ENCODE results near the gene MIEN1. TPM values are rescaled to one million over a fixed set of nuclear protein-coding genes. Genes with fewer than 3 reads are reported as not detected.

MIEN1 gene, protein sequence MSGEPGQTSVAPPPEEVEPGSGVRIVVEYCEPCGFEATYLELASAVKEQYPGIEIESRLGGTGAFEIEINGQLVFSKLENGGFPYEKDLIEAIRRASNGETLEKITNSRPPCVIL
- 20.5 and 21.4 TPM in 2 replicates for total RNA-seq

DNA sequence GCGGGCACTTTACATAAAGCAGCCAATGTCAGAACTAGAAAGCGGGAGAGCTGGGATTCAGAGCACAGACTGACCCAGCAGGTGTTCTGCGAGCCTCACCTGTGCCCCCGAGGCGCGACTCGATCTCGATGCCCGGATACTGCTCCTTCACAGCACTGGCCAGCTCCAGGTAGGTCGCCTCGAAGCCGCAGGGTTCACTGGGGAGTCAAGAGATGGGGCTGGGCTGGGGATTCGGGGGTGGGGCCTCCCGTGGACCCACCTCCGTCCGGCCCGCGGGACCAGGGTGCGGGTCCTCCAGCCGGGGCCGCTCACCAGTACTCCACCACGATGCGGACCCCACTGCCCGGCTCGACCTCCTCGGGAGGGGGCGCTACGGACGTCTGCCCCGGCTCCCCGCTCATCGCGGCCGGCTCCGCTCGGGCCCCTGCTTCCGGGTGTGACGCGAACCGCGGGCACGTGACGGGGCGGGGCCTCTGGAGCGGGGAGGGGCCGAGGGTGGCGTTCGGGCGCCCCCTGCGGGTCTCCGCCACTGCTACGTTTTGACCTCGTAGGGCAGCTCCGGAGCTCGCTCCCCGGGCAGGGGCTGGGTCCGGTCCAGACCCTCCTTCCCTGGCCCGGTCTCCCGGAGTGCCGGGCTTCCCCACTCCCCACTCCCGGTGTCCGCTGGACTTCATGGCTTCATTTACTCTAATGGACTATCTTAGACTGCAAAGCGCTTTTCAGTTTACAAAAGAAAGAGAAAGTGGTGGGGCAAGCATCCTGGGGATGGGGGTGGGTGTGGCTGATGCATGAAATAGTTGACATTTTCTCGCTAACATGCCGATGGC, at the start of gene MIEN1:
Gene MIEN1, minus strand, starts transcription at position 438 of the 827 bp plus-strand sequence. Its CDS starts 37 bp downstream, at position 401.

GRCh38 chr17:39737760-39738567, 7.6 kb upstream of the MIEN1 start, which contains the start of gene GRB7:
GRB7 (plus strand) TSS chr17:39737938; CDS start chr17:39742302, 4,364 bp downstream.

GRCh38 chr17:39699818-39700147, 30.5 kb downstream of the MIEN1 start, which contains the start of gene ERBB2:
ERBB2 (plus strand) TSS chr17:39700064; CDS start chr17:39700239, 175 bp downstream.

GRCh38 chr17:39687546-39688474, 42.5 kb downstream of the MIEN1 start, which contains the start of gene PGAP3:
PGAP3 (minus strand) TSS chr17:39688057; CDS start chr17:39688014, 43 bp downstream.

Other genes with a start within 250 kb of the MIEN1 start
- gene NEUROD2, start 122.6 kb downstream of the MIEN1 start, total RNA-seq: not detected in 2 replicates
- 0.25 and 3.4 TPM in 2 replicates for gene PPP1R1B, start 103.6 kb downstream of the MIEN1 start, total RNA-seq
- gene STARD3, start 93.4 kb downstream of the MIEN1 start, total RNA-seq: 21.4 and 23.8 TPM in 2 replicates
- gene TCAP, start 65.2 kb downstream of the MIEN1 start, total RNA-seq: 0.37 and 0.40 TPM in 2 replicates
- gene PNMT, start 62.1 kb downstream of the MIEN1 start, total RNA-seq: not detected in 2 replicates
- 11.9 and 12.4 TPM in 2 replicates for gene PGAP3, start 42.5 kb downstream of the MIEN1 start, total RNA-seq
- gene ERBB2, start 30.5 kb downstream of the MIEN1 start, total RNA-seq: 28.9 and 46.1 TPM in 2 replicates
- gene GRB7, start 7.4 kb upstream of the MIEN1 start, total RNA-seq: 0.50 and 1.5 TPM in 2 replicates
- not detected in 2 replicates for gene IKZF3, start 133.8 kb upstream of the MIEN1 start, total RNA-seq
- gene ZPBP2, start 137.7 kb upstream of the MIEN1 start, total RNA-seq: not detected in 2 replicates
- gene GSDMB, start 188.1 kb upstream of the MIEN1 start, total RNA-seq: 6.7 and 9.4 TPM in 2 replicates
- gene ORMDL3, start 197.1 kb upstream of the MIEN1 start, total RNA-seq: 94.8 and 98.3 TPM in 2 replicates
- not detected in 2 replicates for gene LRRC3C, start 197.2 kb upstream of the MIEN1 start, total RNA-seq
- not detected in 2 replicates for gene GSDMA, start 232.5 kb upstream of the MIEN1 start, total RNA-seq